CD4-positive, alpha-beta T cell (primary cell): Measurements from ENCODE around the gene OGDHL. TPM values are rescaled to one million over a fixed set of nuclear protein-coding genes. Genes with fewer than 3 reads are reported as not detected.

ENCODE experiments used
- ATAC-seq: fragments of 200-7000 bp; cut with Tn5 transposase; one replicate; pipeline ENCODE4 v1.10.0; 2022; ENCODE audit warnings: mild to moderate bottlenecking; ENCODE audit not compliant: poor library complexity
- CTCF ChIA-PET: fragments of 350-600 bp; sonication (Branson Sonifier 250); formaldehyde crosslinking; loops from one replicate; lab custom pipeline; 2021; ENCODE audit warnings: antibody characterized with exemption, inconsistent platforms; lab: Charles Lee
- POLR2A ChIA-PET: fragments of 350-600 bp; sonication (Branson Sonifier 250); formaldehyde crosslinking; loops from one replicate; lab custom pipeline; 2021; ENCODE audit warnings: antibody characterized with exemption, inconsistent platforms; lab: Charles Lee
- DNase-seq, 14 experiments: peaks; one replicate each; pipeline ENCODE4 v3.0.0-alpha.2; 2013 to 2020; ENCODE audit warnings: mixed read lengths in 2 of 14
- H3K27ac ChIP-seq, 2 donors: one replicate each; pipeline versions ENCODE4 v1.5.1 to v1.7.0; 2013; ENCODE audit warnings: low read length in 2 of 2, low read depth in 1 of 2, mild to moderate bottlenecking in 1 of 2
- H3K27me3 ChIP-seq, 2 experiments: 1 replicate in 1 of 2; 2 replicates in 1 of 2; pipeline versions ENCODE4 v1.6.1 to v1.7.0; 2013; ENCODE audit warnings: low read length in 2 of 2, control low read depth in 1 of 2, mild to moderate bottlenecking in 1 of 2, moderate library complexity in 1 of 2; ENCODE audit not compliant: insufficient read depth in 2 of 2, control insufficient read depth in 1 of 2
- H3K36me3 ChIP-seq: one replicate; pipeline ENCODE4 v1.6.1; 2013; ENCODE audit warnings: low read length, control low read depth; ENCODE audit not compliant: insufficient read depth
- H3K4me1 ChIP-seq: one replicate; pipeline ENCODE4 v1.6.1; 2013; ENCODE audit warnings: low read length, control low read depth; ENCODE audit not compliant: insufficient read depth
- H3K4me3 ChIP-seq: one replicate; pipeline ENCODE4 v1.5.1; 2013; ENCODE audit warnings: mild to moderate bottlenecking, low read length, moderate library complexity
- H3K9me3 ChIP-seq, 2 experiments: 1 replicate in 1 of 2; 2 replicates in 1 of 2; pipeline versions ENCODE4 v1.6.1 to v1.7.0; 2013; ENCODE audit warnings: low read length in 2 of 2, mild to moderate bottlenecking in 2 of 2, control low read depth in 1 of 2, moderate library complexity in 1 of 2; ENCODE audit not compliant: control insufficient read depth in 1 of 2, insufficient read depth in 1 of 2
- H3K27ac Mint-ChIP-seq: one replicate; pipeline ENCODE4 v1.8.0; 2020; ENCODE audit warnings: mixed read lengths
- H3K27me3 Mint-ChIP-seq: one replicate; pipeline ENCODE4 v1.8.0; 2021; ENCODE audit warnings: mixed read lengths
- H3K36me3 Mint-ChIP-seq: one replicate; pipeline ENCODE4 v1.8.0; 2021; ENCODE audit warnings: low read depth, mixed read lengths
- H3K4me1 Mint-ChIP-seq: one replicate; pipeline ENCODE4 v1.8.0; 2021; ENCODE audit warnings: low read depth, mixed read lengths
- H3K4me3 Mint-ChIP-seq: one replicate; pipeline ENCODE4 v1.8.0; 2020; ENCODE audit warnings: mild to moderate bottlenecking, mixed read lengths
- H3K9me3 Mint-ChIP-seq: one replicate; pipeline ENCODE4 v1.8.0; 2020; ENCODE audit warnings: mixed read lengths
- CTCF ChIP-seq: fragments of 200-600 bp; IDR thresholded peaks from one replicate; pipeline ENCODE4 v1.8.0; 2022; ENCODE audit warnings: antibody characterized with exemption, mild to moderate bottlenecking
- intact Hi-C, 2 experiments: fragments of 100-400 bp; cut with DNase I in 1 of 2; cut with micrococcal nuclease in 1 of 2; formaldehyde crosslinking; loops; one replicate each; pipeline versions ENCODE4 v1.15.1 to v1.9.0; 2023 to 2025; cut with DNase I, micrococcal nuclease
- total RNA-seq, 174 experiments: library from RNA in 2 of 174; stranded (reverse) in 2 of 174; gene quantifications; one replicate each; pipeline ENCODE4 v1.2.3 and lab custom pipeline; 2021 to 2026

OGDHL gene
- total RNA-seq, 2 experiments from 2014 or later = not detected

GRCh38 chr10:49749556-49750491, 12.3 kb downstream of the OGDHL start:
- peak in 1 of 14 experiments; percentile 30 for DNase-seq
- peaks cover 0 to 24% of the 10 kb centered on the region in 2 experiments for H3K9me3 ChIP-seq
- Mint-ChIP-seq H3K9me3 (no peaks in the 10 kb centered on the region), H3K4me3 (no peak overlapping the region), H3K27ac (no peak overlapping the region), H3K36me3 (no peaks in the 10 kb centered on the region), H3K4me1 (no peaks in the 10 kb centered on the region), H3K27me3 (peaks cover 13% of the 10 kb centered on the region)
- H3K4me3 ChIP-seq = no peak overlapping the region
- no peak overlapping the region for H3K27ac ChIP-seq
- intact Hi-C loops = no loop called here
- ATAC-seq = no peak
- TF ChIP-seq CTCF = no peak
- H3K4me1 ChIP-seq = no peaks in the 10 kb centered on the region
- ChIA-PET POLR2A (no interaction called here), CTCF (no interaction called here)
- no peaks in the 10 kb centered on the region for H3K27me3 ChIP-seq
- no peaks in the 10 kb centered on the region for H3K36me3 ChIP-seq

- H3K4me3 ChIP-seq = no peak overlapping the region
- H3K4me1 ChIP-seq = no peaks in the 10 kb centered on the region
- ChIA-PET POLR2A (no interaction called here), CTCF (no interaction called here)
- no peaks in the 10 kb centered on the region for H3K36me3 Mint-ChIP-seq
- H3K27ac ChIP-seq = no peak overlapping the region
- peaks cover 0 to 30% of the 10 kb centered on the region in 2 experiments for H3K9me3 ChIP-seq
- no peaks in the 10 kb centered on the region for H3K27me3 ChIP-seq
- intact Hi-C loops = no loop called here
- DNase-seq (no peak), ATAC-seq (no peak)
- no peak overlapping the region for H3K4me3 Mint-ChIP-seq
- H3K36me3 ChIP-seq = no peaks in the 10 kb centered on the region
- H3K4me1 Mint-ChIP-seq = no peaks in the 10 kb centered on the region
- no peak for TF ChIP-seq CTCF
- no peaks in the 10 kb centered on the region for H3K9me3 Mint-ChIP-seq
- H3K27ac Mint-ChIP-seq = no peak overlapping the region
- H3K27me3 Mint-ChIP-seq = peaks cover 13% of the 10 kb centered on the region
Observed at GRCh38 chr10:49749144-49749543, 13.0 kb downstream of the OGDHL start.

GRCh38 chr10:49748006-49748405, 14.1 kb downstream of the OGDHL start:
- no peaks in the 10 kb centered on the region for H3K27me3 ChIP-seq
- ChIA-PET CTCF (no interaction called here), POLR2A (no interaction called here)
- Mint-ChIP-seq H3K9me3 (no peaks in the 10 kb centered on the region), H3K36me3 (no peaks in the 10 kb centered on the region), H3K27me3 (peaks cover 13% of the 10 kb centered on the region), H3K4me3 (no peak overlapping the region), H3K4me1 (no peaks in the 10 kb centered on the region), H3K27ac (no peak overlapping the region)
- ATAC-seq (no peak), DNase-seq (no peak)
- H3K4me1 ChIP-seq = no peaks in the 10 kb centered on the region
- no peaks in the 10 kb centered on the region for H3K36me3 ChIP-seq
- H3K9me3 ChIP-seq = peaks cover 0 to 40% of the 10 kb centered on the region in 2 experiments
- no peak overlapping the region for H3K27ac ChIP-seq
- TF ChIP-seq CTCF = no peak
- H3K4me3 ChIP-seq = no peak overlapping the region
- intact Hi-C loops = no loop called here
